Left ventricle myocardium inferior (tissue), 1 donor: ENCODE results near the gene SDK2. TPM values are rescaled to one million over a fixed set of nuclear protein-coding genes. Genes with fewer than 3 reads are reported as not detected.

Experiments used
- DNase-seq: peaks from one replicate; pipeline ENCODE4 v3.0.0-alpha.2; 2020
- H3K27ac ChIP-seq: fragments of 200-600 bp; replicated peaks from 2 replicates; pipeline ENCODE4 v1.8.0; 2021
- H3K27me3 ChIP-seq: fragments of 200-600 bp; 2 replicates; pipeline ENCODE4 v1.8.0; 2021; ENCODE audit warnings: low read depth
- H3K36me3 ChIP-seq: fragments of 200-600 bp; 2 replicates; pipeline ENCODE4 v1.8.0; 2021
- H3K4me1 ChIP-seq: fragments of 200-600 bp; 2 replicates; pipeline ENCODE4 v1.8.0; 2021
- H3K4me3 ChIP-seq: fragments of 200-600 bp; 2 replicates; pipeline ENCODE4 v1.8.0; 2021; ENCODE audit warnings: mild to moderate bottlenecking, moderate library complexity
- H3K9me3 ChIP-seq: fragments of 200-600 bp; replicated peaks from 2 replicates; pipeline ENCODE4 v1.8.0; 2021
- intact Hi-C: fragments of 100-400 bp; cut with micrococcal nuclease; formaldehyde crosslinking; loops from one replicate; pipeline ENCODE4 v1.11.0; 2022
- total RNA-seq: library from RNA; stranded (reverse); fragmentation: NEBNext Ultra II Directional; extraction: Animal tissue kit (Norgen Biotek cat#: 25700); gene quantifications from one replicate; pipeline ENCODE4 v1.2.1, GENCODE V29; 2021
- TF ChIP-seq, protein P1 (sequence below): fragments of 200-600 bp; IDR thresholded peaks from 2 replicates; pipeline ENCODE4 v1.8.0; 2021; ENCODE audit warnings: antibody characterized with exemption, mild to moderate bottlenecking, borderline replicate concordance
- donor health status: DM: no; HTN: yes; CAD: no; lungs with severe emphysema.

Gene SDK2
- total RNA-seq, 1 donor from 2014 or later, result 2.2 TPM

DNA sequence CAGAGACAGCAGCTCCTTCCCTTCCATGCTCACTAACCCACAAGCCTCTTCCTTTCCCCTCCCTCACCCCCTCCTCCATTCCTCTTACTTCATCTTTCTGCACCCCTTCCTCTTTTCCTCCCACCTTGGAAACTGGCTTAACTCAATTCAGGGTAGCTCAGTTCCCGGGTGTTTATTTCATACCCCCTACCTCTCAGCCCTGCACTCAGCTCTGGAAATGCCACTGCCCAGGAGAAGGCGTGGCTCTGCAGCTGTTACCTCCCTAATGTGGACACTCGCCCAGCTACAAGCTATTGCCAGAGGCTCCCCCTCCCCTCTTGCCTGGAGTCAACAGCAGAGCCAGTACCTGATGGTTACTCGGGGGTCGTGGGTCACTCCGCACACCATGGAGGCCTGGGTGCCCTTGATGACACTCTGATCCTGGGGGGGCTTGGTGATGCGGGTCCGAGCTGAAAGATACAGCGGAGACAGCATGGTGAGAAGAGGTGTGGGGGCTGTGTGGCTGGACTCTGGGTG is 214.0 kb downstream of the SDK2 start:
- H3K27ac ChIP-seq, result no peak overlapping the region
- no peaks in the 10 kb centered on the region for H3K9me3 ChIP-seq
- TF ChIP-seq, protein P1, sequence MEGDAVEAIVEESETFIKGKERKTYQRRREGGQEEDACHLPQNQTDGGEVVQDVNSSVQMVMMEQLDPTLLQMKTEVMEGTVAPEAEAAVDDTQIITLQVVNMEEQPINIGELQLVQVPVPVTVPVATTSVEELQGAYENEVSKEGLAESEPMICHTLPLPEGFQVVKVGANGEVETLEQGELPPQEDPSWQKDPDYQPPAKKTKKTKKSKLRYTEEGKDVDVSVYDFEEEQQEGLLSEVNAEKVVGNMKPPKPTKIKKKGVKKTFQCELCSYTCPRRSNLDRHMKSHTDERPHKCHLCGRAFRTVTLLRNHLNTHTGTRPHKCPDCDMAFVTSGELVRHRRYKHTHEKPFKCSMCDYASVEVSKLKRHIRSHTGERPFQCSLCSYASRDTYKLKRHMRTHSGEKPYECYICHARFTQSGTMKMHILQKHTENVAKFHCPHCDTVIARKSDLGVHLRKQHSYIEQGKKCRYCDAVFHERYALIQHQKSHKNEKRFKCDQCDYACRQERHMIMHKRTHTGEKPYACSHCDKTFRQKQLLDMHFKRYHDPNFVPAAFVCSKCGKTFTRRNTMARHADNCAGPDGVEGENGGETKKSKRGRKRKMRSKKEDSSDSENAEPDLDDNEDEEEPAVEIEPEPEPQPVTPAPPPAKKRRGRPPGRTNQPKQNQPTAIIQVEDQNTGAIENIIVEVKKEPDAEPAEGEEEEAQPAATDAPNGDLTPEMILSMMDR, result no peak
- peaks cover 8% of the 10 kb centered on the region for H3K27me3 ChIP-seq
- DNase-seq, result no peak
- H3K4me3 ChIP-seq, result no peak overlapping the region
- no peaks in the 10 kb centered on the region for H3K36me3 ChIP-seq
- H3K4me1 ChIP-seq, result peaks cover 7% of the 10 kb centered on the region
- intact Hi-C loops, result loop anchor here (5.0 kb wide), 1 partner anchor 747 kb away; no protein-coding TSS in a partner anchor

DNA sequence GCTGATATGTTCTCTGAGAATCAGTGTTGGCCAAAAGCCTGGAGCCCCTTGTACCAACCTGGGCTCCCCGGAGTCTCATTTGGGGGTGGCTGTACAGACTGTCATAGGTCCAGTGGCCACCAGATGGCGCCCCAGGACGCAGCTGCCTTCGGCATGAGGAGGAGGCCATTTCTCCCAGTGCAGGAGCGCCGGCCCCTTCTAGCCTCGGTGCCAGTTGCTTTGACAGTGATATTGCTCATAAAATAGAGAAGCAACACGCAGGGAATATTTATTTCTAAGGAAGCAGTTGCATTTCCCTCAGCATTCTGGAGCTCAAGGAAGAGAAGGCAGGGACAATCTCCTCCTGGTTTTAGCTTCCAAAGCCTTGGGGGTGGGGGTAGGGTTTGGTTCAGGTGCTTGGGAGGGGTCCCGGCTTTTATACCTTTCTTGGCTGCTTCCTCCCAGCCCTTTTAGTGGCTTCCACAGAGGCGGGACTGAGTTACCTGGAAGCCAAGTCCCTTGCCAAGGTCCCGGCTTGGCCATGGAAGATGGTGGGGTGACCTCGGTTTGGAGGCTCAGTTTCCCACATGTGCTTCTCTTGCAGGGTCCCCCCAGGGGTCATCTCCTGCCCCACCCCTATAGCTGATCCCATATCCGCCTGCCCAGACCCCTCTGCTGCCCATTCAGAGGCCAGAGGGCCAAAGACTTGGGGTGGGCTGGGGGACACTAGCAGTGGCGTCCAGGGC is 214.6 kb downstream of the SDK2 start:
- H3K9me3 ChIP-seq, result no peaks in the 10 kb centered on the region
- no peak overlapping the region for H3K4me3 ChIP-seq
- no peaks in the 10 kb centered on the region for H3K36me3 ChIP-seq
- H3K4me1 ChIP-seq, result peaks cover 7% of the 10 kb centered on the region
- peaks cover 8% of the 10 kb centered on the region for H3K27me3 ChIP-seq
- peak; percentile 85 for DNase-seq
- H3K27ac ChIP-seq, result no peak overlapping the region
- intact Hi-C loops, result loop anchor here (5.0 to 10.0 kb wide), 2 partner anchors 285 to 748 kb away; no protein-coding TSS in a partner anchor
- TF ChIP-seq, protein P1, result peak; percentile 99

DNA sequence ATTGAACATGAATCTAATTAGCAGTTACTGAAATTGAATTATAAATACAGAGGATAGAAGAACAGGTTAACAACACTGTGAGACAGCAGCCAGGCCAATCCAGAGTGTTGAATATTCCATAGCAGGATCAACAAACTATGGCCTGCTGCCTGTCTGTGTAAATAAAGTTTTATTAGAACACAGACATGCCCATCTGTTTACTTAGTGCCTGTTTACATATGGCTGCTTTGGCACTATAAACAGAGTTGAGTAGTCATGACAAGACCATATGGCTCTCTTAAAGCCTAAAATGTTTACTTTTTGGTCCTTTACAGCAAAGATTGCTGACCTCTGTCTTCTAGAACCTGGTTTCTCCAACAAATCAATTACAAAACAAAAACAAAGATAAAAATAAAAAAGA is 217.0 kb downstream of the SDK2 start:
- Histone ChIP-seq H3K9me3 (no peaks in the 10 kb centered on the region), H3K36me3 (no peaks in the 10 kb centered on the region), H3K4me3 (no peak overlapping the region), H3K27me3 (peaks cover 8% of the 10 kb centered on the region), H3K4me1 (peaks cover 7% of the 10 kb centered on the region), H3K27ac (no peak overlapping the region)
- TF ChIP-seq, protein P1, result no peak
- intact Hi-C loops, result loop anchor here (10.0 kb wide), 1 partner anchor 288 kb away; no protein-coding TSS in a partner anchor
- no peak for DNase-seq

DNA sequence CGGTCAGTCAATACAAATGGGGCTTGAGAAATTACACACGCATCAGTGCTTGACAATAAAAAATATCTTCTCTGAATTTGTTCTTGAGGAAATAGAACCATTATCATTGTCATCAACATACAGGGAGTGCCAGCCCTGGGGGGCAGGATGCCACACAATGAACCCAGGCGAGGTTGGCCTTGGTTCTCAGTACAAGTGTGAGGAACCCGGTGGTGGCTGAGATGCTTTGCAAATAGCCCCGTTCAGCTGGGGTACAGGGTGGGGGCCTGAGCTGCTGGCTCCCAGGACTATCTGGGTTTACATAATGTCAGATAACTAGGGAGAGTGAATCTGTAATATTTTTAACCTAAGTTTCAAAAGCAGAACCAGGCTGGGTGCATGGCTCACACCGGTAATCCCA is 219.7 kb downstream of the SDK2 start:
- Histone ChIP-seq H3K27me3 (no peaks in the 10 kb centered on the region), H3K36me3 (no peaks in the 10 kb centered on the region), H3K4me1 (peaks cover 2% of the 10 kb centered on the region), H3K27ac (no peak overlapping the region), H3K4me3 (no peak overlapping the region), H3K9me3 (no peaks in the 10 kb centered on the region)
- TF ChIP-seq, protein P1, result no peak
- intact Hi-C loops, result loop anchor here (10.0 kb wide), 1 partner anchor 290 kb away; no protein-coding TSS in a partner anchor
- DNase-seq, result no peak

DNA sequence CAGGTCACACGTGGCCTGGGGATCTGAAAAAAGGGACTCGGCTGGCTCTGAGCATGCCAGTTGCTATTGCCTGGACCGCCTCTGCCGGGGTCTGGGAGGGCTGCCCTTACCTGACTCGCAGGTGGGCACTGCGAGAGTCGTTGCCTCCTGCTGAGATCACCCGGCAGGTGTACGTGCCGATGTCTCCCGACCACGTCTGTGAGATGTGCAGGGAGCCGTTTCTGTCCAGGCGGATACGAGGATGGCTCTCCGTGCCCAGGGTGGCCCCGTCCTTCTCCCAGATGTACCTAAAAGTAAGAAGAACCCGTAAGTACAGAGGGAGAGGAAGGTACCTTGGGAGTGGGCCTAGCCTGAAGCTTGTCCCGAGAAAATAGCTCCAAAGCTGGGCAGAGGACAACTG is 220.4 kb downstream of the SDK2 start:
- H3K4me3 ChIP-seq, result no peak overlapping the region
- no peak overlapping the region for H3K27ac ChIP-seq
- DNase-seq, result no peak
- H3K27me3 ChIP-seq, result no peaks in the 10 kb centered on the region
- no peaks in the 10 kb centered on the region for H3K9me3 ChIP-seq
- H3K36me3 ChIP-seq, result no peaks in the 10 kb centered on the region
- intact Hi-C loops, result loop anchor here (10.0 kb wide), 1 partner anchor 291 kb away; no protein-coding TSS in a partner anchor
- H3K4me1 ChIP-seq, result no peaks in the 10 kb centered on the region
- TF ChIP-seq, protein P1, result no peak
